ENCODE measurements around the gene ELL2. TPM values are rescaled to one million over a fixed set of nuclear protein-coding genes. Genes with fewer than 3 reads are reported as not detected.

ELL2 gene
- total RNA-seq, 1 donor: 302 TPM

- TF ChIP-seq CTCF (IDR thresholded peaks at IDR 0.05; ENCODE audit: insufficient read depth, low read depth, low read length): no peak
- no peak overlapping the region for H3K4me3 ChIP-seq (ENCODE audit: low read depth, low read length)
- DNase-seq (ENCODE audit: low read depth): no peak
These were observed 31.6 kb upstream of the ELL2 start for GRCh38 chr5:95993266-95993665.

- no peak for TF ChIP-seq CTCF (IDR thresholded peaks at IDR 0.05; ENCODE audit: insufficient read depth, low read depth, low read length)
These were observed 27.8 kb upstream of the ELL2 start for GRCh38 chr5:95989283-95990048.

GRCh38 chr5:95988877-95989276 lies 27.2 kb upstream of the ELL2 start:
- H3K4me3 ChIP-seq (ENCODE audit: low read depth, low read length): no peak overlapping the region
- TF ChIP-seq CTCF (IDR thresholded peaks at IDR 0.05; ENCODE audit: insufficient read depth, low read depth, low read length): no peak
- DNase-seq (ENCODE audit: low read depth): no peak

More at GRCh38 chr5:95989283-95990048, 27.8 kb upstream of the ELL2 start:
- no peak overlapping the region for H3K4me3 ChIP-seq (ENCODE audit: low read depth, low read length)
- DNase-seq (ENCODE audit: low read depth): no peak

GRCh38 chr5:95988094-95988493 lies 26.4 kb upstream of the ELL2 start:
- no peak for DNase-seq (ENCODE audit: low read depth)
- H3K4me3 ChIP-seq (ENCODE audit: low read depth, low read length): no peak overlapping the region
- no peak for TF ChIP-seq CTCF (IDR thresholded peaks at IDR 0.05; ENCODE audit: insufficient read depth, low read depth, low read length)

GRCh38 chr5:95986937-95987520 lies 25.4 kb upstream of the ELL2 start:
- DNase-seq (ENCODE audit: low read depth): no peak
- no peak for TF ChIP-seq CTCF (IDR thresholded peaks at IDR 0.05; ENCODE audit: insufficient read depth, low read depth, low read length)
- H3K4me3 ChIP-seq (ENCODE audit: low read depth, low read length): no peak overlapping the region

- DNase-seq (ENCODE audit: low read depth): no peak
- no peak for TF ChIP-seq CTCF (IDR thresholded peaks at IDR 0.05; ENCODE audit: insufficient read depth, low read depth, low read length)
- H3K4me3 ChIP-seq (ENCODE audit: low read depth, low read length): no peak overlapping the region
These were observed 24.4 kb upstream of the ELL2 start for GRCh38 chr5:95986001-95986400.
